Skeletal muscle tissue (tissue), 4 donors: ENCODE data around the gene TMED1. TPM values are rescaled to one million over a fixed set of nuclear protein-coding genes. Genes with fewer than 3 reads are reported as not detected.
A peak's percentile ranks its signal among the peaks of the same experiment; 100 is the strongest.
"Not testable (repeated sequence)": the region's sequence is repeated elsewhere in the genome, so short reads cannot be mapped to it uniquely, and the experiment has no call there.

Experiments
- H3K27ac ChIP-seq: one replicate; pipeline ENCODE4 v1.7.0; 2013; ENCODE audit warnings: mild to moderate bottlenecking, low read depth, low read length, inconsistent platforms
- H3K27me3 ChIP-seq, 3 donors: one replicate each; pipeline ENCODE4 v1.7.0; 2013; ENCODE audit warnings: low read length in 3 of 3; ENCODE audit not compliant: control insufficient read depth in 3 of 3, insufficient read depth in 3 of 3
- H3K36me3 ChIP-seq, 3 donors: one replicate each; pipeline ENCODE4 v1.7.0; 2013; ENCODE audit warnings: low read length in 3 of 3; ENCODE audit not compliant: control insufficient read depth in 3 of 3, insufficient read depth in 3 of 3
- H3K4me1 ChIP-seq, 3 donors: one replicate each; pipeline ENCODE4 v1.7.0; 2013; ENCODE audit warnings: low read length in 3 of 3, mild to moderate bottlenecking in 3 of 3; ENCODE audit not compliant: control insufficient read depth in 3 of 3, insufficient read depth in 3 of 3
- H3K4me3 ChIP-seq, 3 donors: one replicate each; pipeline ENCODE4 v1.7.0; 2013; ENCODE audit warnings: low read length in 3 of 3
- H3K9ac ChIP-seq, 3 donors: one replicate each; pipeline ENCODE4 v1.7.0; 2013; ENCODE audit warnings: low read length in 3 of 3, mild to moderate bottlenecking in 3 of 3, moderate library complexity in 2 of 3, low read depth in 1 of 3
- H3K9me3 ChIP-seq, 3 donors: one replicate each; pipeline ENCODE4 v1.7.0; 2013; ENCODE audit warnings: low read length in 3 of 3; ENCODE audit not compliant: control insufficient read depth in 3 of 3
- total RNA-seq: library from RNA; depleted of rRNA; stranded (reverse); fragments of >200 nt; gene quantifications from one replicate; pipeline ENCODE4 v1.2.3, GENCODE V29; 2014
- donor health status: Osteomylitis.

The TMED1 gene
- total RNA-seq: 39.7 TPM

- Histone ChIP-seq H3K9me3 (peaks cover 0 to 7% (median 6%) of the 10 kb centered on the region in 3 donors), H3K27ac (peak within 1 kb of the TSS; percentile 99), H3K4me1 (peaks cover 14 to 16% (median 14%) of the 10 kb centered on the region in 3 donors)
Observed at GRCh38 chr19:10835754-10836478, at the start of gene TMED1. Gene TMED1, minus strand, starts transcription at chr19:10836212. Its CDS starts 21 bp downstream, at chr19:10836191.

GRCh38 chr19:10885201-10886169 lies 49.5 kb upstream of the TMED1 start:
- no peaks in the 10 kb centered on the region for H3K36me3 ChIP-seq
- peak overlapping the region; percentile 36 for H3K27ac ChIP-seq
- H3K4me3 ChIP-seq: no peak overlapping the region
- peaks cover 62 to 71% (median 69%) of the 10 kb centered on the region in 3 donors for H3K4me1 ChIP-seq
- H3K9ac ChIP-seq: peak overlapping the region in 1 of 3 donors; percentile 57
- no peaks in the 10 kb centered on the region for H3K27me3 ChIP-seq
- H3K9me3 ChIP-seq: no peaks in the 10 kb centered on the region

More at GRCh38 chr19:10835754-10836478, at the start of gene TMED1:
- Histone ChIP-seq H3K27me3 (no peaks in the 10 kb centered on the region), H3K9ac (peak within 1 kb of the TSS; percentile 88 to 99 (median 98)), H3K4me3 (peak within 1 kb of the TSS; percentile 78 to 88 (median 85)), H3K36me3 (peaks cover 15 to 25% (median 20%) of the 10 kb centered on the region in 3 donors)

GRCh38 chr19:10884274-10884673 lies 48.3 kb upstream of the TMED1 start:
- Histone ChIP-seq H3K36me3 (peaks cover 0 to 2% (median 0%) of the 10 kb centered on the region in 3 donors), H3K4me1 (peaks cover 74 to 83% (median 81%) of the 10 kb centered on the region in 3 donors), H3K9ac (peak overlapping the region in 1 of 3 donors; percentile 20), H3K9me3 (no peaks in the 10 kb centered on the region), H3K27me3 (no peaks in the 10 kb centered on the region), H3K27ac (peak overlapping the region; percentile 36), H3K4me3 (no peak overlapping the region)

GRCh38 chr19:10882108-10882457 lies 46.1 kb upstream of the TMED1 start:
- Histone ChIP-seq H3K9me3 (no peaks in the 10 kb centered on the region), H3K36me3 (peaks cover 0 to 2% (median 0%) of the 10 kb centered on the region in 3 donors), H3K9ac (peak overlapping the region; percentile 65 to 79 (median 76)), H3K4me3 (peak overlapping the region; percentile 10 to 52 (median 24)), H3K27me3 (no peaks in the 10 kb centered on the region), H3K4me1 (peaks cover 75 to 81% (median 77%) of the 10 kb centered on the region in 3 donors), H3K27ac (peak overlapping the region; percentile 87)

GRCh38 chr19:10881403-10882107 lies 45.5 kb upstream of the TMED1 start:
- Histone ChIP-seq H3K4me3 (peak overlapping the region; percentile 10 to 52 (median 24)), H3K9me3 (no peaks in the 10 kb centered on the region), H3K4me1 (peaks cover 76 to 82% (median 77%) of the 10 kb centered on the region in 3 donors), H3K9ac (peak overlapping the region; percentile 65 to 79 (median 76)), H3K27me3 (no peaks in the 10 kb centered on the region), H3K27ac (peak overlapping the region; percentile 87), H3K36me3 (peaks cover 0 to 2% (median 0%) of the 10 kb centered on the region in 3 donors)

GRCh38 chr19:10878253-10878652 lies 42.2 kb upstream of the TMED1 start:
- no peaks in the 10 kb centered on the region for H3K27me3 ChIP-seq
- H3K4me1 ChIP-seq: peaks cover 72 to 80% (median 78%) of the 10 kb centered on the region in 3 donors
- H3K9ac ChIP-seq: peak overlapping the region in 2 of 3 donors; percentile 35 to 57
- H3K36me3 ChIP-seq: peaks cover 0 to 2% (median 0%) of the 10 kb centered on the region in 3 donors
- no peaks in the 10 kb centered on the region for H3K9me3 ChIP-seq
- H3K4me3 ChIP-seq: no peak overlapping the region
- peak overlapping the region; percentile 90 for H3K27ac ChIP-seq

- not testable (repeated sequence) for H3K9me3 ChIP-seq, H3K27me3 ChIP-seq, H3K36me3 ChIP-seq, H3K4me3 ChIP-seq
- H3K27ac ChIP-seq: peak overlapping the region; percentile 90
- H3K9ac ChIP-seq: peak overlapping the region in 1 of 3 donors; percentile 35
- peaks cover 65 to 80% (median 79%) of the 10 kb centered on the region in 3 donors for H3K4me1 ChIP-seq
Observed at GRCh38 chr19:10877608-10878007, 41.6 kb upstream of the TMED1 start.

- Histone ChIP-seq H3K4me1 (peaks cover 56 to 73% (median 73%) of the 10 kb centered on the region in 3 donors), H3K27ac (peak overlapping the region; percentile 90), H3K4me3 (peak overlapping the region in 2 of 3 donors; percentile 15 to 29), H3K9ac (peak overlapping the region; percentile 47 to 73 (median 69)), H3K36me3 (peaks cover 0 to 2% (median 0%) of the 10 kb centered on the region in 3 donors), H3K9me3 (no peaks in the 10 kb centered on the region), H3K27me3 (no peaks in the 10 kb centered on the region)
Observed at GRCh38 chr19:10876459-10877240, 40.6 kb upstream of the TMED1 start.

- no peak overlapping the region for H3K27ac ChIP-seq
- no peak overlapping the region for H3K4me3 ChIP-seq
- no peaks in the 10 kb centered on the region for H3K27me3 ChIP-seq
- H3K4me1 ChIP-seq: peaks cover 34 to 51% (median 50%) of the 10 kb centered on the region in 3 donors
- no peaks in the 10 kb centered on the region for H3K9me3 ChIP-seq
- no peaks in the 10 kb centered on the region for H3K36me3 ChIP-seq
- H3K9ac ChIP-seq: no peak overlapping the region
Observed at GRCh38 chr19:10874024-10874423, 38.0 kb upstream of the TMED1 start.
